ENCODE data around the gene CNGB1.
"Not testable (repeated sequence)": the region's sequence is repeated elsewhere in the genome, so short reads cannot be mapped to it uniquely, and the experiment has no call there.

Gene CNGB1

DNA sequence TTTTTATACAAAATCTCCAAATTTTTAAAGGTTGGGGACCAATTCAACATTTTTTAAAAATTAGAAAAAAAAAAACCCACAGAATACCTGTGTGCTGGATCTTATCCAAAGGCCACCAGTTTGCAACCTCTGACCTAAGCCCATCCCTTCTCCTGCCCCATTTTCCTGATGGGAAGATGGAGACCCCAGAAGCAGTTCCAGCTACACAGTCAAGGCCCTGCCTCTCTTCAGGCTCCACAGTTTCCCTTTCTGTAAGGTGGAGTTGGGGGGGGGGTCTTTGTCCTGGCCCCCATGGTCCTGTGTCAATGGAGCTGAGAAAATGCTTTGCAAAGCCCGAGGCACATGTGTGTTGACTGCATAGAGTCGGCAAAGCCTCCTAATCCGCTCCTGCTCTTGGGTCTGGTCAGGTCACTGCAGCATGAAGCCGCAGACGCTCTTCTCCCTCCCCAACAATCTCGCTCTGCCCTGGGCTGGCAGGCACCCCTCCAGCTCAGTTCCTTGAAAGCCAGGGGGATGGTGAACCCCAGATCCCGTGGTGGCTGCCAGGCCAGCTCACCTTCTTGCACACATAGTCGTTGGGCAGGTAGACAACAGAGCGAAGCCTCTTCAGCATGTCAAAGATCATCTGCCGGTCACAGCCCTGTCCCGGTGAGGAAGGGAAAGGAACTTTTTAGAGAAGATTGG, 70.0 kb downstream of the CNGB1 start:
- DNase-seq, result no peak

GRCh38 chr16:57899771-57900661, 70.9 kb downstream of the CNGB1 start:
- no peak for DNase-seq

- no peak for DNase-seq
Observed at GRCh38 chr16:57898961-57899360, 72.0 kb downstream of the CNGB1 start.

GRCh38 chr16:57897996-57898395, 72.9 kb downstream of the CNGB1 start:
- DNase-seq, result no peak

DNA sequence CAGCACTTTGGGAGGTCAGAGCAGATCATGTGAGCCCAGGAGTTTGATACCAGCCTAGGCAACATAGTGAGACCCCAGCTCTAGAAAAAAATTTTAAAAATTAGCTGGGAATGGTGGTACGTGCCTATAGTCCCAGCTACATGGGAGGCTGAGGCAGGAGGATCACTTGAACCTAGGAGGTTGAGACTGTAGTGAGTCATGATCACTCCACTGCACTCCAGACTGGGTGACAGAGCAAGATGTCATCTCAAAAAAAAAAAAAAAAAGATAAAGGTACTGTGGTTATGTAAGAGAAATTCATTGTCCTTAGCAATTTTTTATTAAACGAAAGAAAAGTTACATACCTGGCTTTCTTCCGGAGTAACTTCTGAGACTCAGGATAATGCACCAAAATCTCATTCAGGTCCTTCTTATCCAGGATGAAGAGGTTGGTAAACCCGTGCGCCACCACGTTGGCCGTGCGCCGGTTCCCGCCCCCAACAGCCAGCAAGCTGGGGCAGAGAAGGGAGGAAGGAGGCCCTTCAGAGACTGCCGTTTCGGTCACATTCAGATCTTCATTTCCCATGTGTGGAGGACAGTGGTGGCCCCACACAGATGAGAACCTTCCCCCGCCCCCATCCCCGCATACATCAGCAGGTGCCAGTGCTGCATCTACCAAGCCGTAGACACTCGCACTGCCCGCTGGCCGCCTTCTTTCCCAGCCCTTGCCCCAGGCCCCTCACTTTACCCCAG, 73.7 kb downstream of the CNGB1 start:
- DNase-seq, result no peak

- not testable (repeated sequence) for DNase-seq
Observed at GRCh38 chr16:57895081-57895547, 75.8 kb downstream of the CNGB1 start.

DNA sequence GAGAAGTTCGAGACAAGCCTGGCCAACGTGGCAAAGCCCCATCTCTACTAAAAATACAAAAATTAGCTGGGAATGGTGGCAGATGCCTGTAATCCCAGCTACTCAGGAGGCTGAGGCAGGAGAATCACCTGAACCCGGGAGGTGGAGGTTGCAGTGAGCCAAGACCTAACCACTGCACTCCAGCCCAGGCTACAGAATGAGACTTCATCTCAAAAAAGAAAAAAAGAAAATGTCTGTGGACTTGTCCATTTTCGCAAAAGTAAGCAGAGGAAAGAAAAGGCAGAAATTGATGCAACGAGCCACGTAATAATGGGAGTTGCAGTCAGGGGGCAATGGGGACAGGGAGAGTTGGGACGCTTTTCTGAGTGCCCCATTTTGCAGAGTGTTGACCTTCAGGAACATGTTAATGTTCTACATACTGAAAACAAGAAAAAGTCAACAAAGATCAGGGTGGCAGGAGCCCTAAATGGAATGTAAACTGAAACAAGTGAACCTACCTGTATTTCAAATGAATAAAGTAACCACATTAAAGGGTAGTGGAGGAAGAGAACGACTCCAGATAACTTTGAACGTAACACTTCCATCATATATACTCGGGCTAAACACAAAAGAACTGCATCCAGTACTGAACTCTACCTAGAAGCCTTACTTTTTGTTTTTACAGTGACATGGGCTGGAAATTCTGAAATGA, 76.4 kb downstream of the CNGB1 start:
- DNase-seq, result no peak

DNA sequence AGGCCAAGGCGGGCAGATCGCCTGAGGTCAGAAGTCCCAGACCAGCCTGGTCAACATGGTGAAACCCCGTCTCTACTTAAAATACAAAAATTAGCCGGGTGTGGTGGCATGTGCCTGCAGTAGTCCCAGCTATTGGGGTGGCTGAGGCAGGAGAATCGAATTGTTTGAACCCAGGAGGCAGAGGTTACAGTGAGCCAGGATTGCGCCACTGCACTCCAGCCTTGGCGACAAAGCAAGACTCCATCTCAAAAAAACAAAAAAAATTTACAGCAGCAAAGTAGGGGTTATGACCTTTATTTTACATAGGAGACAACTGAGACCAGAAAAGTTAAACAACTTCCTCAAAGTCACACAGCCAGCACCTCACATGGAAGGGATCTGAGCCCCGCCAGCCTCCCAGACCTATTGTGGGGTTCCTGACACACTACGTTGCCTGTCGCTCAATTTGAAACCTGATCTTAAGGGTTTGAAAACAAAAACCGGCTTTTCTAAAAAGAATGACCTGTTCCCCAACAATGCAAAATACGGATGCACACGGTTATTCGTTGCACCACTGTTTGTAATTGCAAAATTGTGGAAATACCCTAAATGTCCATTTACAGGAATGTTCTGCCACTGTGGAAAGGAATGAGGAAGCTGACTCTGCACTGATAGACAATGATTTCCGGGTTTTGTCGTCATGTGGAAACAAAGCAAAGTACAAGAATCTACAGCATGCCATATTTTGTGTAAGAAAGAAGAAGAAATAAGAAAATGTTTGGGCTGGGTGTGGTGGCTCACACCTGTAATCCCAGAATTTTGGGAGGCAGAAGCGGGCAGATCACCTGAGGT, 77.2 kb downstream of the CNGB1 start:
- DNase-seq, result no peak

DNA sequence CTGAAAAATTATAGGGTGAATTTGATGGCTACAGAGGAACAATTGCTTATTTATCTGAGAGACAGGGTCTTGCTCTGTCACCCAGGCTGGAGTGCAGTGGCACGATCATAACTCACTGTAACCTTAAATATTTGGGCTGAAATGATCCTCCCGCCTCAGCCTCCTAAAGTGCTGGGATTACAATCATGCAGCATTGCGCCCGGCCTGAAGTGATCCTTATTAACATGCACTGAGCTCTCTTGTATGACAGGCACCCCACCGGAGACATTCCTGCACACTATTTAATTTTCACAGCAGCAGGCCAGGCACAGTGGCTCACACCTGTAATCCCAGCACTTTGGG, 77.7 kb downstream of the CNGB1 start:
- DNase-seq, result no peak

- DNase-seq, result peak; percentile 42
Observed at GRCh38 chr16:57892447-57893096, 78.4 kb downstream of the CNGB1 start.

GRCh38 chr16:57892041-57892440, 78.9 kb downstream of the CNGB1 start:
- no peak for DNase-seq

DNA sequence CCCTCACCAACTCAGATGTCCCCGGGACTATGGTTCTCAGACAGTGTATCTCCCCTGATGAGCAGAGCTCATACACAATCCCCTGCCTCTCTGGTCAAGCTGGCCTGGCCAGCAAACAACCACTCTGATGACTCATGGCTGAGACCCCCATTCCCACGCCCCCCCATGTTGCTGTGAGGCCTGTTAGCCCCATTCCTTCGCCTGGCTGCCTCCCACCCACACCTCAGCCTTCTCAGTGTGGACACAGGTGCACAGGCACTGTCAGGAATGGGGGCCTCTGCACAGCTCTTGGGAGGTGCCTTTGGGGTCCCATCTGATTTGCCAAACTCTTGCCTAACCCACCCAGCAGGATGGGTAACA, 80.2 kb downstream of the CNGB1 start:
- no peak for DNase-seq

DNA sequence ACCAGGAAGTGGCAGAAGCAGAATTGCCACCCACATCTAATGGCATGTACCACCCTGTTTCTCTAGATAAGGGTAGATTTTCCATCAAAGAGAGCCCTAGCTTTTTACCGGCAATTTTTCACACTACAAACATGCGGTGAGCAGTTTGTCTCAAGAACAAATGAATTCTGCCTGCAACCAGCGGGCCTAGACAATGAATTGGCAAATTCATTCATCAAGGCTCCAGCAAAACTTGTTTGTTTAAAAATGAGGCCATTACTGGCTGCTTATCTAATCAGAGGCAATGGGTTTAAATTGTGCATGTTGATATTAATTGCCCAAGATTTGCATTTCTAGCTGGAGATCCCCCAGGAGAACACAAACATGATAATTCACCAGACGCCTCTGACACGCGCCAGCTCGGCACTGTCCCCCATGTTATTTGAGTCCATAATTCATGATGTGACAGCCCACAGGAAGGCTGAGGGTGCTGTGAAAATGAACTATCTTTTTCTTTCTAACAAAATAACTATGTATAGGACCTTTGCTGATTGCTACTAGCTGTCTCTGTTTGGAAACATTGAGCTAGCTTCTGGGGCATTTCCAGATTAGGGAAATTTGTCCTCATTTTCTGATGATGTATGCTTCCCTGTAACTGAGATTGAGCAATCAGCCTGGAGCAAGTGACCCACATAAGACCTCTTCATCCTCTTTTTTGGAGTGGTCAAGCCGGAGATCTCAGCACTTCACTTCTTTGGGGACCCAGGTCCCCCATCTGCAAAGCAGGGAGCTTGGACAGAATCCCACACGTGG, 80.8 kb downstream of the CNGB1 start:
- no peak for DNase-seq

DNA sequence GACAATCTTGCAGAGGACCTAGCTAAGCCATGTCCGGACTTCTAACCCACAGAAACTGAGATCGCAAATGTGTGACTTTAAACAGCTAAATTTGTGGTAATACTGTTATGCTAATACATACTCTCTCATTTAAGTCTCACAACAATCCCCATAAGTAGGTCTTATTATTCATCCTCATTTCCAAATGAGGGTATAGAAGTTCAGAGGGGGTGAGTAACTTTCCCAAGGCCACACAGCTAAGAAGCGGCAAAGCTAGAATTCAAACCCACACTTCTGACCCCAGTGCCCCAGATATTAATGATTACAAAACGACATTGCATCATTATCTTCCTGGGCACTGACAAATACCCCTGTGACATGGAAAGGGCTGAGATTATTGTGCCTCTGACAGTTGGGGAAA, 81.4 kb downstream of the CNGB1 start:
- no peak for DNase-seq

DNA sequence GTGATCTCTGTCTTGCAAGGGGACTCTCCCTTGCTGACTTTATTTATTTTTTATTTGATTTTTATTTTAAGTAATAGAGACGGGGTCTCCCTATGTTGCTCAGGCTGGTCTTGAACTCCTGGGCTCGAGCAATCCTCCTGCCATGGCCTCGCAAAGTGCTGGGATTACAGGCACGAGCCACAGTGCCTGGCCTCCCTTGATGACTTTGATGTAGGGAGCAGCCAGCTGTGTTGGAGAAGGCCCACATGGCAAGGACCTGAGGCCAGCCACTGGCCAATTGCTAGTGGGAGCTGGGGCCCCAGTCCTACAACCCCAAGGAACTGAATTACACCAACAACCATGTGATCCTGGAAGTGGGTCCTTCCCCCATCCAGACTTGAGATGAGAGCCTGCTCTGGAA, 81.8 kb downstream of the CNGB1 start:
- DNase-seq, result no peak

GRCh38 chr16:57888128-57888527, 82.8 kb downstream of the CNGB1 start:
- DNase-seq, result no peak

DNA sequence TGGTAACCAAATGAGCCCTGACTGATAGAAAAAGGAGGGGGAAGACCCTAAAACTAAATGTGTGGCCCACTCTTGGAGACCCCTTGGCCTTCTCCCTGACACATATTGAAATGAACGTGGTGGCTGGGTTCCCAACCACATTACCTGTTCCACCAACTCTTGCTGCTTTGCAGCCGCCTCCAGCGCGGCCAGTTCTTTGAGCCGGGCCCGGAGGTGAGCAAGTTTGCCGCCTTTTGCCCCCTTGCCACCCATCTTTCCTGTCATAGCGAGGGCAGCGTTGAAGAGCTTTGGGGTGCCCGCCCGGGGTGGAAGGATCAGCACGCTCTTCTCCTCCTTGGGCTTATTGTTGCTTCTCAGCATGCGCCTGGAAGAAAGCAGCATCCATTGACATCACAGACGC, 83.2 kb downstream of the CNGB1 start:
- DNase-seq, result no peak

DNA sequence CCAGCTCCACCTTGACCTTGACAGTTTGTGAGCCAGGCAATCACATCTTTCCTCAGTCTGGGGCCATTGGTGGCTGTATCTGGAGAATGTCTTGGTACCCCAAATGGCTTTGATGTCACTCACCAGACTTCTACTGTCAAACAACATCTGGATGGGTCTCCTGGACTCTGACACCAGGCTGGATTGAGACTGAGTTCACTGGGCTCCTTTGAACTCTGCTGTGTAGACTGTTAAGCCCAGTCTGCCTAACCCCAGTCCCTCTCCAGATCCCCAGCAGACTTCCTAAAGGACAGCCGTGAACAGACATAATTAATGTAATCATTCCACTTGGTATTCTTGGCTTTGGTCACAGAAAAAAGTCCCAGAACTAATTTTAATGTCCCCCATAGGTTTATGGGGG, 84.5 kb downstream of the CNGB1 start:
- no peak for DNase-seq

DNA sequence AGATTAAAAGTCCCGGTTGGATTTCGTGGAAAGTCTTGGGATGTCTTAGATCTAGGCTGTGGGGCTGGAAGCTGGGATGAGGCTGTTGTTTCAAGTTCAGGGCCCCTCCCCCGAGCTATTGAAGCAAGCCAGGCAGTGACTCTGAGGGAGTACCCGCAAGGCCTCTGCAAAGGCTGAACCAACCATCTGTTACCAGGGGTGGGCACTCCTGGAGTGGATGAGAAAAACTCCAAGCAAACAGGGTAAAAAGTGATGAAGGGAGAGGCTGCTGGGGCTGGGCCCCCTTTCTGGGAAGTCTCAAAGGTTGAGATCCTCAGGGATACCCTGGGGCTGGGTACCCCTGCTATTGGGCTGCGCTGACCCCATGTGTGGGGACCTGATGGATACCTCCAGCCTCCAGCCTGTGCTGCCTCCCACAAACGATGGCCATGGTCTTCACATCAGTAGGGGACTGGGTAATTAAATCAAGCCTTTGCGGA, 86.2 kb downstream of the CNGB1 start:
- DNase-seq, result no peak

DNA sequence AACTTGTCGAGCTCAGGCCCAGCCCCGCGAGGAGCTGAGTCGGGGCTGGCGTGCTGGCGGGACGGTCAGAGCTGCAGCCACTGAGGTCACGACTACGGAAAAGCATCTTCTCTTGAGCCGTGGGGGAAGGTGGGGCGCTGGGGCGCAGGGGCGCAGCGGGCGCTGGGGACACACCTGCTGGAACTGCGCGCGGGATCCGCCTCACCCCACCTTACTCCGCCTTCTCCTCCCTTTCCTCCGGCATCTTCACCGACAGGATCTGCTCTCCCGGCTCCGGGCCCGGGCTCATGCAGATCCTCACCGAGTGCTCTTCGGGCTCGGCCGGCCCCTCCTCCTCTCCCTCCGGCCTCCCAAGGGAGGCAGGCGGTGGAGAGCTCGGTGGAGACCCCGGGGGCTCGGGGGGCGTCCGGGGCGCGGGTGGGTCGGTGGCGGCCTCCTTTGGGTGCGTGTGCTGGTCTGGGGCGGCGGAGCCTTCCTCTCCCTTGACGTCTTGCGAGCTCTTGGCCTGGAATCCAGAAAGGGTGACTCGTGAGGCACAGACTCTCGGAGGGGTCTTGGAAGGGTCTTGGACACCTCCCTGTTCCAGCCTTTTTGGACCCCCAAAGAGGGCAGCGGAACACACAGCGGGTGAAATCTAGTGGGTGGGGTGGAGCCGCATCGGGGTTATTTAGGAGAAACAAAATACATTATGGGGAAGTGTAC, 86.8 kb downstream of the CNGB1 start:
- DNase-seq, result no peak

All from DMS153 (cell line).